GM12875 (cell line): ENCODE results near the gene DBP.

ENCODE experiments used
- H3K4me3 ChIP-seq: one replicate; pipeline ENCODE4 v1.5.1; 2011; ENCODE audit warnings: low read depth, low read length, control low read depth
- TF ChIP-seq, protein P1 (sequence below): IDR thresholded peaks from 2 replicates; pipeline ENCODE4 v1.5.1; 2011; ENCODE audit warnings: low read depth, mild to moderate bottlenecking, control low read depth, inconsistent platforms, low read length, moderate library complexity, borderline replicate concordance; ENCODE audit not compliant: insufficient read depth

Gene DBP

DNA sequence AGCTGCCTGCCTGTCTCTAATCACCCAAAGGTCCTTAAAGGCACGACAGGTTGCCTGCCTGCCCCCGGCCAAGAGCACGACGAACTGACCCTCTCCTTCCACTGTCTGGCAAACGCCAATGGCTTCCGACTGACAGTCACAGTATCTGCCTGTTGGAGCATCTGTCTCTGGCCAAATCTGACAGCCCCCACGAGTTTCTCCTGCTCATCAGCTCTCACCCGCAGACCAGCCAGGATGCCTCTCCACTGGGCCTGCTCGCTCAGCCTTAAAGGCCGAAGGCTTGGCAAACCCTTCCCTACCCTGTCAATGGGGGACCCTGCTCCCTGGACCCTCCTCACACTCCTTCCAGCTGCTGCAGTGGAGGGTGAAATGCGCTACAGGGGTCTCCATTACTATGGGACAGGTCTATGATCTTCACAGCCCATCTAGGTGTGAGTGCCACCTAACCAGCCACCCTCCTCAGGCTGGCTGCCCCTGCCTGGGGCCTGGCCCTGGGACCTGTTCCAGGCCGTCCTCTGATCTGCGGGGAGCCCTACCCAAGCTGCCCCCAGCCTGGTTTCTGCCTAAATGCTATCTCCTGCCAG, 23.2 kb downstream of the DBP start:
- TF ChIP-seq, protein P1, sequence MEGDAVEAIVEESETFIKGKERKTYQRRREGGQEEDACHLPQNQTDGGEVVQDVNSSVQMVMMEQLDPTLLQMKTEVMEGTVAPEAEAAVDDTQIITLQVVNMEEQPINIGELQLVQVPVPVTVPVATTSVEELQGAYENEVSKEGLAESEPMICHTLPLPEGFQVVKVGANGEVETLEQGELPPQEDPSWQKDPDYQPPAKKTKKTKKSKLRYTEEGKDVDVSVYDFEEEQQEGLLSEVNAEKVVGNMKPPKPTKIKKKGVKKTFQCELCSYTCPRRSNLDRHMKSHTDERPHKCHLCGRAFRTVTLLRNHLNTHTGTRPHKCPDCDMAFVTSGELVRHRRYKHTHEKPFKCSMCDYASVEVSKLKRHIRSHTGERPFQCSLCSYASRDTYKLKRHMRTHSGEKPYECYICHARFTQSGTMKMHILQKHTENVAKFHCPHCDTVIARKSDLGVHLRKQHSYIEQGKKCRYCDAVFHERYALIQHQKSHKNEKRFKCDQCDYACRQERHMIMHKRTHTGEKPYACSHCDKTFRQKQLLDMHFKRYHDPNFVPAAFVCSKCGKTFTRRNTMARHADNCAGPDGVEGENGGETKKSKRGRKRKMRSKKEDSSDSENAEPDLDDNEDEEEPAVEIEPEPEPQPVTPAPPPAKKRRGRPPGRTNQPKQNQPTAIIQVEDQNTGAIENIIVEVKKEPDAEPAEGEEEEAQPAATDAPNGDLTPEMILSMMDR = no peak
- H3K4me3 ChIP-seq = no peak overlapping the region

DNA sequence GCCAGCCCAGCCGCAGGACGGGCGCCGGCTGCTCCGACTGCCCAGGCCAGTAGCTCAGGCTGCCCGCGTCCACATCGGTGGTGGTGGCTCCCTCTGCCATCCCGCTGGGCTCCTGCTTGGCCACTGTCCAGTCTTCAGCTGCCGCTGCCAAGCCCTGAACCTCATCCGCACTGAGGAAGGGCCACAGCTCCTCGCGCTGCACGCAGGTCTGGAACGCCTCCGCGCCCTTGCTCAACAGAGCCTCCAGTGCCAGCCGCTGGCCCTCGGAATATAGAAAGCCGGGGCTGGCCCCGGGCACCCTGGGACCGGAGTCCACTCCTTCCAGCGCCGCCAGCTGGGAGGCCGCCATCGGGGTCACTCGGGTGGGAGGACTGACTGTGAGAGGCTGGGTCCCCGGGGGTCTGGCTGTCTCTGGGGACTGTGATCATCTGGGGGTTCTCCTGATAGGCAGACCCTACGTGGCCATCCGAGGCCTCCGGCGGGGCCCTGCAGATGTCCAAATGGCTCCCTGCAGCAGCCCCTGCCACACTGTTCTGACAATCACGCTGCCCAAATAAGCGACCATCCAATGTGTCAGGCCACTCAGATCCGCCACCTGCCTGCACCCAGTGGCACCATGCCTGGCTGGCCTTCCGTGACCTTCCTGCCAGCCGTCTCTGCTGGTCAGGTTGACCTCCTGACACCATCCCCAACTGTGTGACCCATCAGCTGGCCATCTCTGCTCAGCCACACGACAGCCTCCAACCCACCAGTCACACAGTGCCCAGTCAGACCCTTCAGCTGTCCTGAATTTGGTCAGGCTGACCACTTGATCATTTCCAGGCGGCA, 23.9 kb downstream of the DBP start:
- no peak overlapping the region for H3K4me3 ChIP-seq
- TF ChIP-seq, protein P1 = no peak

DNA sequence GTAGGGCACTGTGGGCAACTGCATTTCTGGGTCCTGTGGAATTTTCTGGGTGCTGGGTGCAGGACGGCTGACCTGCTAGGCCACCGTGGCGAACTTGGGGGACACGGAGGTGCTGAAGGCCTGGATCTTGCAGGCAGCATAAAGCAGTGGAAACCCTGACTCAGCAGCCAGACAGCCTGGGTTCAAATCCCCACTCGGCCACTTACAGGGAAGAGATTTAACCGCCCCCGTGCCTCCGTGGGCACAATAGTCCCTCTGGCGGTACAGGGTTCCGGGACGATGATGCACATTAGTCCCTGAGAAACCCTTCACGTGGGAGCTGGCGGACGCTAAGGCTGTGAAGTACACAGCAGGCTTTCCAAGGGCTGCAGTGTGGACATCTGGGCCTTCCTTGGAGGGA, 25.3 kb downstream of the DBP start:
- TF ChIP-seq, protein P1 = no peak
- H3K4me3 ChIP-seq = no peak overlapping the region

DNA sequence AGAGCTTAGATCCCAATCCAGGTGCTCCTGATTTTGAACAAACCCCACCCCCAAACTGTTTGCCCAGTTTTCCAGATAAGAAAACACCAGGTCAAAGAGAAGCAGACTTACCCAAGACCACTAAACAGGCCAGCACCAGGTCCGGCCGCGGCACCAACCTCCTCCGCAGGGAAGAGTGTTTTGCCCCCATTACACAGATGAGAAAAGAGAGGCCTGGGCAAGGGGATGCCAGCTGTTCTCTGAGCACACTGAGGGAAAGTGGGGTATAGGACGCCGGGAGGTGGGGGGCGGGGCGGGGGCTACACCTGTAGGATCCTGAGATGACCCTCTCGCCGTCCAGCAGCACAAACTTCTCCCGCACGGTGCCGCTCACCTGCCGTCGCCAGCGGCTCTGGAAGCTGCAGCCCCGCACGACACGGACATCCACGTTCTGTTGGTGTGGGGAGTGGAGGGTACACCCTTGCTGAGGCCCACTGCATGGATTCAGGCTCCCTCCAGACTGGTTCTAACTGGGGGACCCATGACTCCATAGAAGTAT, 27.5 kb downstream of the DBP start:
- TF ChIP-seq, protein P1 = no peak
- no peak overlapping the region for H3K4me3 ChIP-seq

DNA sequence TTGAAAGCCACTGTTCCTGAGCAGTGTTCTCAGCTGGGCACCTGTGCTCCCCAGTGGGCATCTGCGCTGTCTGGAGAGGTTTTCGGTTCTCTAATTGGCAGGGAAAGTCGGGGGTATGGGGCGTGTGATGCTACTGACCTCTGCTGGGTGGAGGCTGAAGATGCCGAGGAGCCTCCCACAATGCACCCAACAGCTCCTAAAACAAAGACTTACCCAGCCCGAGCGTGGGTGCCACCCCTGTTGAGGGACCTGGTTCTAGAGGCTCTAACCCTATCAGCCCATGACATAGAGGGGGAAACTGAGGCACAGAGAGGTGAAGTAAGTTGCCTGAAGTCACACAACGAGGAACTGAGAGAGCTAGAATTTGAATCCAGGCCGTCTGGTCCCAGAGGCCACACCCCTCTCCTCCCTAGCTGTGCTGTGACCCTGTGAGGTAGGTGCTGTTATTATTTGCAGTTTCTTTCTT, 28.3 kb downstream of the DBP start:
- no peak overlapping the region for H3K4me3 ChIP-seq
- TF ChIP-seq, protein P1 = peak; percentile 75

DNA sequence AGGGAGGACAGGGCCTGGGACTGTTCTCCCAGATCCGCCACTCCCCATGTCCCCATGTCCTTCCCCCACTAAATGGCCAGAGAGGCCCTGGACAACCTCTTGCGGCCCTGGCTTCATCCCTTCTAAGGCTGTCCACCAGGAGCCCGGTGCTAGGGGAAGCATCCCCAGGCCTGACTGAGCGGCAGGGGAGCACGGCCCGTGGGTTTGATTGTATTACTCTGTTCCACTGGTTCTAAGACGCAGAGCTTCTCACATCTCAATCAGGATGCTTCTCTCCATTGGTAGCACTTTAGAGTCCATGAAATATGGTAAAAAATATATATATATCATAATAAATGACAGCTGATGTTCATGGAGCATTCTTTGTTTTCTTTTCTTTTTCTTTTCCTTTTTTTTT, 29.8 kb downstream of the DBP start:
- TF ChIP-seq, protein P1 = no peak
- H3K4me3 ChIP-seq = no peak overlapping the region
